Body of pancreas (tissue), 4 donors: ENCODE measurements around the gene PISD.

ENCODE experiments used
- CTCF ChIP-seq, 7 experiments: fragments of 450-650 bp in 4 of 7; fragments of 200-600 bp in 3 of 7; sonication (generic) in 3 of 7; IDR thresholded peaks; one replicate each; pipeline ENCODE4 v1.5.1; 2016 to 2019; ENCODE audit warnings: antibody characterized with exemption in 7 of 7
- POLR2A ChIP-seq, 3 donors: fragments of 450-650 bp; IDR thresholded peaks; one replicate each; pipeline ENCODE4 v1.6.1; 2016; ENCODE audit warnings: antibody characterized with exemption in 3 of 3, mild to moderate bottlenecking in 2 of 3

- no peak for TF ChIP-seq CTCF (IDR thresholded peaks at IDR 0.05)
- no peak for TF ChIP-seq POLR2A (IDR thresholded peaks at IDR 0.05)
Measured at GRCh38 chr22:31653944-31654343, 8.1 kb downstream of the PISD start.
